Right lobe of liver (tissue), 4 donors: Measurements from ENCODE around the gene ADGRL4.

Experiments used
- POLR2A ChIP-seq: fragments of 450-650 bp; IDR thresholded peaks from one replicate; pipeline ENCODE4 v1.6.1; 2017; ENCODE audit warnings: antibody characterized with exemption, mild to moderate bottlenecking
- TF ChIP-seq, protein P1 (sequence below), 4 donors: fragments of 200-600 bp in 3 of 4; fragments of 450-650 bp in 1 of 4; IDR thresholded peaks; one replicate each; pipeline versions ENCODE4 v1.5.1 to v1.8.0; 2016 to 2022; ENCODE audit warnings: antibody characterized with exemption in 4 of 4, mild to moderate bottlenecking in 2 of 4
- donor health status: DM: no; HTN: no; CAD: no.
- donor health status: DM: no; HTN: no; CAD: no.
- donor health status: DM: no; HTN: yes; CAD: no.

DNA sequence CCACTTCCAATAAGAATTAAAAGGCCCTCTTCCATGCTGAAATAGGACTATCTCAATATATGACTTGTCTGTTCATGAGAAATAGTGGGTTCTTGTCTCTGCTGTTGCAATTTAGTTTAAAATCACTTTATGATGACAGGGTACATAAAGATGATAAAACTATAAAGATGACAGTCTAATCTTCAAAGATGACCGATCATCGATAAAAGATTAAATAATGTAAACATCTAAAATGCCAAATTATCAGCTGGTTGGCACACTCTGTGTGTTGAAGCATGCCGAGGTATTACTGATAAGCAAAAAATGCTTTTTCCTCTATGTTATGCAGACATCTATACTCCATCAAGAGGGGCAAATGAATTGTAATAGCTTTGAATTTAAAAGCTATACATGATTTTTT is 89.5 kb downstream of the ADGRL4 start:
- TF ChIP-seq, protein P1, sequence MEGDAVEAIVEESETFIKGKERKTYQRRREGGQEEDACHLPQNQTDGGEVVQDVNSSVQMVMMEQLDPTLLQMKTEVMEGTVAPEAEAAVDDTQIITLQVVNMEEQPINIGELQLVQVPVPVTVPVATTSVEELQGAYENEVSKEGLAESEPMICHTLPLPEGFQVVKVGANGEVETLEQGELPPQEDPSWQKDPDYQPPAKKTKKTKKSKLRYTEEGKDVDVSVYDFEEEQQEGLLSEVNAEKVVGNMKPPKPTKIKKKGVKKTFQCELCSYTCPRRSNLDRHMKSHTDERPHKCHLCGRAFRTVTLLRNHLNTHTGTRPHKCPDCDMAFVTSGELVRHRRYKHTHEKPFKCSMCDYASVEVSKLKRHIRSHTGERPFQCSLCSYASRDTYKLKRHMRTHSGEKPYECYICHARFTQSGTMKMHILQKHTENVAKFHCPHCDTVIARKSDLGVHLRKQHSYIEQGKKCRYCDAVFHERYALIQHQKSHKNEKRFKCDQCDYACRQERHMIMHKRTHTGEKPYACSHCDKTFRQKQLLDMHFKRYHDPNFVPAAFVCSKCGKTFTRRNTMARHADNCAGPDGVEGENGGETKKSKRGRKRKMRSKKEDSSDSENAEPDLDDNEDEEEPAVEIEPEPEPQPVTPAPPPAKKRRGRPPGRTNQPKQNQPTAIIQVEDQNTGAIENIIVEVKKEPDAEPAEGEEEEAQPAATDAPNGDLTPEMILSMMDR (IDR thresholded peaks at IDR 0.05), result no peak
- TF ChIP-seq POLR2A, result no peak
